K562 (cell line): ENCODE data around the gene PMF1. TPM values are rescaled to one million over a fixed set of nuclear protein-coding genes. Genes with fewer than 3 reads are reported as not detected.

Source experiments
- ATAC-seq: fragments of 200-7000 bp; cut with Tn5 transposase; 3 replicates; pipeline ENCODE4 v1.9.1; 2020; ENCODE audit warnings: moderate library complexity
- BruUV-seq: library from RNA; stranded (reverse); fragments of 400-500 nt; replicated peaks from 2 replicates; lab custom pipeline; 2021; lab: Mats Ljungman, UMichigan
- CTCF ChIA-PET: fragments of 300-600 bp; formaldehyde crosslinking; extraction: SDS; loops from one replicate; lab custom pipeline; 2021; ENCODE audit warnings: low intra/inter-chr PET ratio; lab: Yijun Ruan, JAX
- POLR2A ChIA-PET: fragments of 300-600, 350-650 bp; sonication (Branson Sonifier 250); formaldehyde crosslinking; extraction: SDS; loops from one replicate; lab custom pipeline; 2021; ENCODE audit warnings: antibody characterized with exemption, inconsistent platforms; lab: Yijun Ruan, JAX
- DNase-seq, 4 experiments: peaks; one replicate each; pipeline versions ENCODE4 v3.0.0 to v3.0.0-alpha.2; 2011 to 2018; ENCODE audit warnings: low spot score in 3 of 4, mixed read lengths in 3 of 4; ENCODE audit errors: extremely low read depth in 1 of 4
- FAIRE-seq: peaks from 2 replicates; lab custom pipeline; 2011; peaks lifted over from hg19 to GRCh38; lab: Jason Lieb, UNC
- H2AFZ ChIP-seq: 2 replicates; pipeline ENCODE4 v1.6.0; 2011; ENCODE audit warnings: low read depth, low read length, control low read depth, inconsistent platforms
- H3K27ac ChIP-seq: fragments of 200-600 bp; 3 replicates; pipeline ENCODE4 v1.8.0; 2011; ENCODE audit warnings: low read depth, mild to moderate bottlenecking, control low read depth, inconsistent platforms, low read length, moderate library complexity, mixed read lengths; ENCODE audit errors: extremely low read depth
- H3K27me3 ChIP-seq, 2 experiments: fragments of 300-600 bp in 1 of 2; 2 replicates in 1 of 2; 3 replicates in 1 of 2; pipeline versions ENCODE4 v1.6.0 to v1.8.0; 2011; ENCODE audit warnings: inconsistent platforms in 2 of 2, low read length in 2 of 2, mild to moderate bottlenecking in 1 of 2, mixed read lengths in 1 of 2, moderate library complexity in 1 of 2; ENCODE audit not compliant: control insufficient read depth in 2 of 2, insufficient read depth in 2 of 2
- H3K36me3 ChIP-seq: fragments of 300-600 bp; 3 replicates; pipeline ENCODE4 v1.8.0; 2011; ENCODE audit warnings: mild to moderate bottlenecking, low read length, inconsistent platforms; ENCODE audit not compliant: control insufficient read depth, insufficient read depth
- H3K4me1 ChIP-seq, 2 experiments: fragments of 200-600 bp in 1 of 2; replicated peaks in 1 of 2; 2 replicates in 1 of 2; 3 replicates in 1 of 2; pipeline versions ENCODE4 v1.5.1 to v1.8.0; 2011; ENCODE audit warnings: inconsistent platforms in 2 of 2, low read length in 2 of 2, mild to moderate bottlenecking in 1 of 2, mixed read lengths in 1 of 2, moderate library complexity in 1 of 2; ENCODE audit not compliant: control insufficient read depth in 2 of 2, insufficient read depth in 2 of 2
- H3K4me2 ChIP-seq: 2 replicates; pipeline ENCODE4 v1.6.1; 2011; ENCODE audit warnings: low read length, control low read depth, inconsistent platforms, mixed read lengths; ENCODE audit not compliant: insufficient read depth
- H3K4me3 ChIP-seq: fragments of 200-600 bp; sonication (generic), shearing (Covaris generic); 2 replicates; pipeline ENCODE4 v1.5.1; 2016; ENCODE audit warnings: control low read depth, inconsistent platforms
- H3K79me2 ChIP-seq: fragments of 200-600 bp; 3 replicates; pipeline ENCODE4 v1.8.0; 2011; ENCODE audit warnings: low read length, inconsistent platforms; ENCODE audit not compliant: control insufficient read depth, insufficient read depth
- H3K9ac ChIP-seq, 2 experiments: 2 replicates each; pipeline versions ENCODE4 v1.6.0 to v1.6.1; 2011; ENCODE audit warnings: low read depth in 2 of 2, low read length in 2 of 2, control low read depth in 1 of 2, inconsistent platforms in 1 of 2, mild to moderate bottlenecking in 1 of 2, mixed read lengths in 1 of 2; ENCODE audit not compliant: insufficient read depth in 1 of 2
- H3K9me1 ChIP-seq: one replicate; pipeline ENCODE4 v1.6.0; 2011; ENCODE audit warnings: inconsistent platforms, mild to moderate bottlenecking, low read length, moderate library complexity; ENCODE audit not compliant: control insufficient read depth, insufficient read depth
- H3K9me3 ChIP-seq: replicated peaks from 2 replicates; pipeline ENCODE4 v1.5.1; 2011; ENCODE audit warnings: low read depth, low read length, inconsistent platforms; ENCODE audit not compliant: control insufficient read depth, insufficient read depth
- H4K20me1 ChIP-seq: replicated peaks from 2 replicates; pipeline ENCODE4 v1.6.1; 2011; ENCODE audit warnings: low read length, inconsistent platforms, mixed read lengths; ENCODE audit not compliant: control insufficient read depth, insufficient read depth
- KDM1A ChIP-seq, 2 experiments: fragments of 450-650 bp; IDR thresholded peaks; 2 replicates each; pipeline ENCODE4 v1.6.1; 2016; ENCODE audit warnings: mild to moderate bottlenecking in 2 of 2
- MEIS2 ChIP-seq: fragments of 450-650 bp; IDR thresholded peaks from 2 replicates; pipeline ENCODE4 v1.6.1; 2014; ENCODE audit warnings: mild to moderate bottlenecking; ENCODE audit not compliant: partially characterized antibody
- MYNN ChIP-seq, 2 experiments: sonication (generic); formaldehyde crosslinking in 1 of 2; IDR thresholded peaks; 2 replicates each; pipeline versions ENCODE4 v1.5.0 to v1.6.1; 2016 to 2020; ENCODE audit warnings: antibody characterized with exemption in 1 of 2, missing genetic modification reagents in 1 of 2
- WGBS: fragments of 100-300 bp; shearing (Covaris generic); methylation state at CpG from one replicate; pipeline ENCODE4 v1.1.6; 2016; ENCODE audit warnings: low coverage, mixed read lengths; ENCODE audit not compliant: insufficient coverage; ENCODE audit errors: missing lambda C conversion rate; 5-methylcytosine and 5-hydroxymethylcytosine counted together
- in situ Hi-C: fragments of 300-500 bp; cut with MboI; formaldehyde crosslinking; loops from 4 replicates; pipeline ENCODE4 v1.15.0; 2018; ENCODE audit warnings: inconsistent platforms, mixed read lengths
- intact Hi-C: fragments of 100-400 bp; cut with micrococcal nuclease; formaldehyde crosslinking; loops from 2 replicates; pipeline ENCODE4 v1.14.2; 2022
- polyA plus RNA-seq, 8 experiments: library from polyadenylated mRNA; depleted of rRNA in 4 of 8; stranded (reverse) in 5 of 8; unstranded in 3 of 8; fragments of >200 nt; fragmentation: Nextera tagmentation in 2 of 8; fragmentation: Illumina TruSeq in 1 of 8; extraction: Ambion mirVana in 2 of 8; extraction: Trizol in 1 of 8; gene quantifications; 2 replicates each; pipeline versions ENCODE4 v1.2.1 to v1.2.3, GENCODE V29; 2011 to 2014; ENCODE audit warnings: inconsistent platforms in 1 of 8, missing spikeins in 1 of 8
- total RNA-seq, 7 experiments: library from RNA; depleted of rRNA in 6 of 7; stranded (reverse); fragments of >200 nt in 6 of 7; fragmentation: Illumina TruSeq in 2 of 7; extraction: Trizol in 2 of 7; gene quantifications; 2 replicates each; pipeline versions ENCODE4 v1.2.1 to v1.2.3, GENCODE V29; 2011 to 2021; ENCODE audit warnings: low replicate concordance in 1 of 7
- TF ChIP-seq, protein P1 (sequence below): fragments of 450-650 bp; IDR thresholded peaks from 2 replicates; pipeline ENCODE4 v1.6.1; 2016
- TF ChIP-seq, protein P2 (sequence below), 2 experiments: IDR thresholded peaks in 1 of 2; conservative IDR thresholded peaks in 1 of 2; 2 replicates each; pipeline ENCODE4 v1.6.1; 2016; ENCODE audit warnings: low read depth in 2 of 2, mild to moderate bottlenecking in 1 of 2, missing compliant biosample characterization in 1 of 2, missing genetic modification characterization in 1 of 2, moderate library complexity in 1 of 2

PMF1 gene
- total and polyA plus RNA-seq, 9 of the 15 experiments (the other 6 are each of a cell fraction or from before 2014, with no cell fraction given) = 9.4 to 92.9 (median 71.0) TPM

DNA sequence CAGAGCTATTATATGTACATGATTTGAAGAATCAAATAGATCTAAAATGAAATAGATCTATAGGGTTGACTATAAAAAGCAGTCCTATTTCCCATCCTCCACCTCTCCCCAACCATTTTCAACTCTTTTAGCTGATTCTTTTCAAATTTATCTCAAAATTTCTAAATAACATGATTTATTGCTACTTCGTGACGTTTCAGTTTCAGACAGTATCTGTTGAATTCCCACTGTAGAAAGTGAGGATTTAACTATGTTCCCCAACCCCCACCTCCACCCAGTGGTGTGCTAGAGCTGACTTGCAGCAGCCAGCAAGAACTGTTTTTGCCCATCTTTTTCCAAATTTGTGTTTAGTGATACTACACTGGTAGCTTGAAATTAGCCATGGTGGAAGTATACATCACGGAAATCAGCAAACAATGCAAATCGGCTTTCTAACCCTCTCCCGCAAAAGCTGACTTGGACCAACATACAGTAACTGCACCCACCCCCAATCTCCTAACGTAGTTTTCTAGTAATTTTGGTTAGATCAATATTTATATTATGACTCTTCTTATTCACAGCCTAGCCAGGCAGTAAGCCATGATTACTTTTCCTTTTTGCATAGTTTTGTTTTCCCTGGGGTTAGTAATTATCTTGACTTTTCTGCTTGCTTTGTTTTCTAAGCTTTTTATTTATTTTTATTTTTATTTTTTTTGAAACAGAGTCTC, 48.5 kb upstream of the PMF1 start:
- CTCF ChIA-PET = no interaction called here
- H2AFZ ChIP-seq = no peak overlapping the region
- no peak overlapping the region for H3K4me3 ChIP-seq
- BruUV-seq = no TSS peak
- no peaks in the 10 kb centered on the region for H3K9me1 ChIP-seq
- no peaks in the 10 kb centered on the region for H3K36me3 ChIP-seq
- no peak overlapping the region for H3K27ac ChIP-seq
- H3K9me3 ChIP-seq = no peaks in the 10 kb centered on the region
- TF ChIP-seq, protein P1, sequence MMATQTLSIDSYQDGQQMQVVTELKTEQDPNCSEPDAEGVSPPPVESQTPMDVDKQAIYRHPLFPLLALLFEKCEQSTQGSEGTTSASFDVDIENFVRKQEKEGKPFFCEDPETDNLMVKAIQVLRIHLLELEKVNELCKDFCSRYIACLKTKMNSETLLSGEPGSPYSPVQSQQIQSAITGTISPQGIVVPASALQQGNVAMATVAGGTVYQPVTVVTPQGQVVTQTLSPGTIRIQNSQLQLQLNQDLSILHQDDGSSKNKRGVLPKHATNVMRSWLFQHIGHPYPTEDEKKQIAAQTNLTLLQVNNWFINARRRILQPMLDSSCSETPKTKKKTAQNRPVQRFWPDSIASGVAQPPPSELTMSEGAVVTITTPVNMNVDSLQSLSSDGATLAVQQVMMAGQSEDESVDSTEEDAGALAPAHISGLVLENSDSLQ = peak; percentile 49
- TF ChIP-seq, protein P2, sequence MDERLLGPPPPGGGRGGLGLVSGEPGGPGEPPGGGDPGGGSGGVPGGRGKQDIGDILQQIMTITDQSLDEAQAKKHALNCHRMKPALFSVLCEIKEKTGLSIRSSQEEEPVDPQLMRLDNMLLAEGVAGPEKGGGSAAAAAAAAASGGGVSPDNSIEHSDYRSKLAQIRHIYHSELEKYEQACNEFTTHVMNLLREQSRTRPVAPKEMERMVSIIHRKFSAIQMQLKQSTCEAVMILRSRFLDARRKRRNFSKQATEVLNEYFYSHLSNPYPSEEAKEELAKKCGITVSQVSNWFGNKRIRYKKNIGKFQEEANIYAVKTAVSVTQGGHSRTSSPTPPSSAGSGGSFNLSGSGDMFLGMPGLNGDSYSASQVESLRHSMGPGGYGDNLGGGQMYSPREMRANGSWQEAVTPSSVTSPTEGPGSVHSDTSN (CRISPR knock-in tag; IDR thresholded peaks at IDR 0.05; ENCODE audit: low read depth) = no peak
- TF ChIP-seq, protein P2 (tag; conservative IDR thresholded peaks at IDR 0.05; ENCODE audit: low read depth) = peak; percentile 67; the same call in 1 of the 2 replicates
- TF ChIP-seq MEIS2 = peak; percentile 66
- TF ChIP-seq MYNN (IDR thresholded peaks at IDR 0.05) = no peak
- no peak for TF ChIP-seq MYNN (CRISPR knock-in tag; IDR thresholded peaks at IDR 0.05)
- TF ChIP-seq KDM1A (IDR thresholded peaks at IDR 0.05) = 0 out of 4 replicates have a peak, but pooled peaks of 1 of the 2 experiments have one; percentile 14
- DNase-seq (peak in 1 of 4 experiments; percentile 5), FAIRE-seq (no peak), ATAC-seq (no peak)
- in situ Hi-C loops = no loop called here
- H3K4me1 ChIP-seq = peaks cover 17 to 23% of the 10 kb centered on the region in 2 experiments
- no peaks in the 10 kb centered on the region for H3K27me3 ChIP-seq
- no peaks in the 10 kb centered on the region for H4K20me1 ChIP-seq
- H3K79me2 ChIP-seq = no peaks in the 10 kb centered on the region
- 60% methylated on average over 6 of the region's 6 CpGs for WGBS
- H3K9ac ChIP-seq = no peak overlapping the region
- POLR2A ChIA-PET = interaction anchor here (0.5 to 2.0 kb wide), 7 partner anchors 9 to 49 kb away, joined by 3 to 8 read pairs (median 5); partner anchors contain the start of gene PMF1
- intact Hi-C loops = no loop called here
- no peak overlapping the region for H3K4me2 ChIP-seq
